Stimulated activated CD4-positive, alpha-beta T cell treated with anti-CD3 and anti-CD28 coated beads, Interleukin-12 subunit alpha, Interleukin-12 subunit beta, amount 100 ng/mL, for 24 hours (primary cell): ENCODE measurements around the gene CEP162.
"Not testable (repeated sequence)": the region's sequence is repeated elsewhere in the genome, so short reads cannot be mapped to it uniquely, and the experiment has no call there.

Source experiments
- DNase-seq, 2 experiments: peaks; one replicate each; pipeline ENCODE4 v3.0.0-alpha.2; 2020; ENCODE audit warnings: low read depth in 2 of 2

CEP162 gene

DNA sequence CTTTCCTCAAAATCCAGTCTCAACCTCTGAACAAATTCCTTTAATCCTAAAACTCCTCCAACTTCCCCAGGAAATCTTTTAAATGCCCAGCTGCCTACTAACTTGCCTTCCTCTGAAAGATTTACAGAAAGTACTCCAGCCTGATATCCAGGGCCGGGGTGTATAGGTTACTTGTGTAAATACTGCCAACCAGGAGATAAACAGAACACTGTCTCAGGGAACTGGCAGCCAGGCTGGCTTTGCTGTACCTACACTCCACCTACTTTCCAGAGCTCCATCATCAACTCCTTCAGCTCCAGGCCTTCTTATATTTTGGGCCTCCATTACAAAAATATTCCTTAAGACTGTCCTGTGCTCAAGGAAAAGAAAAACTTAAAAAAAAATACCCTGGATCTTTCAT is 85.9 kb downstream of the CEP162 start:
- DNase-seq, result no peak

DNA sequence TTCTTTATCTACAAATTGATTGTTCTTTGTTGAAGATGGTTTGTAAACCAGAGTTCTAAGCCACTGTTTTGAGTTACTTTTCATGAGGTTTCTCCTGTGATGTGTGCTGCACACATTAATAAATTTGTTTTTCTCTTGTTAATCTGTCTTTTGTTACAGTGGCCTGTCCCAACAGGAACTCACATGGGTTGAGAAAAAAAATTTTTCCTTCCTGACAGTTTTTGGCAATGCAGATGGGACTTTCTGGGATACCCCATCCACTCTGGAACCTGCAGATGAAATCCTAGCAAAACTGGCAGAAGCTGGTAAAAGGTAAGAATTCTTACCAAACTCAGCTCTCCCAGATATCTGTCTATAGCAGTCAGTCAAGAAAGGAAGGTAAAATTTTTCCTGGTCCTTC is 88.1 kb downstream of the CEP162 start:
- no peak for DNase-seq

DNA sequence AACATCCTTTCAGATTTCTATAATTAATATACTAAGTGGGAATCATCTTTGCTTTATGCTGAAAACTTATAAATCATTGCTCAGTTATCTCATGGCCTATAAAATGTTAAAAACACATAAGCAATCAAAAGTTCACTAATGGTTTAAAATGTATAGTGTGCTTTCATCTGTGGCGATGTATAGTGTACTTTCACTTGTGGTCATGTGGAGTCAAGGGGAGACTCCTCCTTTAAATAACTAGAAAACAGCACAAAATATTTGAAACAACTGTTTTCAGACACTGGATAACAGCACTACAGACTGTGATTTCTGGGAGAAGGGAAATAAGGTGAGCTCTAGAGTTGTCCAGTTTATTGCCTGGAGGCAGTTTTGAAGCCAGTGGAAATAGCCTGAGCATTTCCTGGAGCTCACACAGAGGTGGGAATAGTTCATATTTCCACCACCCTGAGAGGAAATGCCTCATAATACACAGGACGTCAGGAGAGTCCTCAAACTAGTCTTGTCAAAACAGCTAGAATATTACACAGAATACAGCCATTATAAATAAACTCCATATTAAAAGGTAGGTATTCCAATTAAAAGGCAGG is 89.4 kb downstream of the CEP162 start:
- no peak for DNase-seq

DNA sequence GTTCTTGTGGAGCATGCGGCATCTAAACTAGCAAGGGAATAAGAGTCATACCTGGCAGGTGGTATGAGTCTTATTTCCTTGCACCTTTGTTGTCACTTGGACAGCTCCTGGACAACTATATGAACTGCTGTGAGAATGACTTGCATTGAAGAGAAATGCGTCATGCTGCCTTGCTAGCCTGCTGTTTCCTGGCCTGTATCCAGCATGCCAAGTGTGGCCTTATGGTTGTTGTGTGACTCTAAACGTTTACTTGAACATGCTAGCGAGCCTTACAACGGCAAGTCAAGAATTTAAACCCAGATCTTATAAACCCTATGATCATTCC is 90.4 kb downstream of the CEP162 start:
- DNase-seq, result no peak

DNA sequence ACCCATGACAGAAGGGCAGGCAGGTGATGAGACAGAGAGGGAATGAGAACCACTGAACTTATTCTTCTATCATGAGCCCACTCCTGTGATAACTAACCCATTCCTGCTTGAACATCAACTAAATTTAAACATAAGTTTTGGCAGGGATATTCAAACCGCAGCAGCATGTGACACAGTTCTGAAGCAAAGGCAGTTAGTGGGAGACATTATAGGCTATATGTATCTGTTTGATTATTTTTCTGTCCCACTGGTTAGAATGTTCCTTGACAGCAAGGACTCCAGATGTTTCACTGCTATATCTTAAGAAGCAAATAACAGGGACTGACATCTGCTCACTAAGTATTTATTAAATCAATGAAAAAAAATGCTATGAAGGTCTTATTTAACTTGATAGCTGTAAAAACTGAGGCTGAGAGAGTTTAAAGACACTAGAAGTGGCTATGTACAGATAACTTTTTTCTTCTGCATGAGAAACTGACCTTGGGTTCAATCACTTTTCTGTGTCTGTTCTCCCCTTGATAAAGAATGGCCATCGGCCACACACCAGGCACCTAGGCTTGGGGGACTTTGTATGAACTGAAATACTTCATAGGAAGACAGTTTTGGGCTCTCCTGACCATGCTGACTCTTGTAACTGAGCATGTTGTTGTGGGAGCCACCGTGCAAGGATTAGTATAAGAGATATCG is 90.9 kb downstream of the CEP162 start:
- DNase-seq, result no peak

DNA sequence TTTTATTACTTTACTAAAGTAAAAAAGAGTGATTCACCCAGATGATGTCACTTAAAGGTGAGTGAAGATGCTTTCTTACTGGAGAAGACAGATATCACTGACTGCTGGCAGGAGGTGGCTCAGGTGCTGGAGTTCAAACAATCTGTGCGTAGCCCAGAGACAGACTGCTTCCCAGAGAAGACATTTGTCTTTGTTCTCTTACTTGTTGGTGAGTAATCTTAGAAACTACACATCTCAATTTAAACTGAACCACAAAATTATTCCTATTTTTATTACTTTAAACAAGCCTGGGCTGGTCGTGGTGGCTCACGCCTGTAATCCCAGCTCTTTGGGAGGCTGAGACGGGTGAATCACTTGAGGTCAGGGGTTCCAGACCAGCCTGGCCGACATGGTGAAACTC is 92.2 kb downstream of the CEP162 start:
- no peak for DNase-seq

DNA sequence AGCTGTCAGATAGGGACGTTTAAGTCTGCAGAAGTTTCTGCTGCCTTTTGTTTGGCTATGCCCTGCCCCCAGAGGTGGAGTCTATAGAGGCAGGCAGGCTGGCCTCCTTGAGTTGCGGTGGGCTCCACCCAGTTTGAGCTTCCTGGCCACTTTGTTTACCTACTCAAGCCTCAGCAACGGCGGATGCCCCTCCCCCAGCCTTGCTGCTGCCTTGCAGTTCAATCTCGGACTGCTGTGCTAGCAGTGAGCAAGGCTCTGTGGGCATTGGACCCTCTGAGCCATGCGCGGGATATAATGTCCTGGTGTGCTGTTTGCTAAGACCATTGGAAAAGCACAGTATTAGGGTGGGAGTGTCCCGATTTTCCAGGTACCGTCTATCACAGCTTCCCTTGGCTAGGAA is 94.1 kb downstream of the CEP162 start:
- not testable (repeated sequence) for DNase-seq

DNA sequence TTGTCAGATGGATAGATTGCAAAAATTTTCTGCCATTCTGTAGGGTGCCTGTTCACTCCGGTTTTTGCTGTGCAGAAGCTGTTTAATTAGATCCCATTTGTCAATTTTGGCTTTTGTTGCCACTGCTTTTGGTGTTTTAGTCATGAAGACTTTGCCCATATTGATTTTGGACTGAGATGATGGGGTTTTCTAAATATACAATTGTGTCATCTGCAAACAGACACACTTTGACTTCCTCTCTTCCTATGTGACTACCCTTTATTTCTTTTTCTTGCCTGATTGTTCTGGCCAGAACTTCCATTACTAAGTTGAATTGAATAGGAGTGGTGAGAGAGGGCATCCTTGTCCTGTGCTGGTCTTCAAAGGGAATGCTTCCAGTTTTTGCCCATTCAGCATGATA is 97.9 kb downstream of the CEP162 start:
- not testable (repeated sequence) for DNase-seq

DNA sequence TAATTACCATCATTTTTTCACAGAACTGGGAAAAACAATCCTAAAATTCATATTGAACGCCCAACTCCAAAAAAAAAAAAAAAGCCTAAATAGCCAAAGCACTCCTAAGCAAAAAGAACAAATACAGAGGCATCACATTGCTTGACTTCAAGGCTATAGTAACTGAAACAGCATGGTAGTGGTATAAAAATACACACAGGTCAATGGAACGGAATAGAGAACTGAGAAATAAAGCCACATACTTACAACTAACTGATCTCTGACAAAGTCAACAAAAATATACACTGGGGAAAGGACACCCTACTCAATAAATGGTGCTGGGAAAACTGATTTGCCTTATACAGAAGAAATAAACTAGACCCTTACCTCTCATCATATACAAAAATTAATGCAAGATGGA is 104.3 kb downstream of the CEP162 start:
- no peak for DNase-seq

DNA sequence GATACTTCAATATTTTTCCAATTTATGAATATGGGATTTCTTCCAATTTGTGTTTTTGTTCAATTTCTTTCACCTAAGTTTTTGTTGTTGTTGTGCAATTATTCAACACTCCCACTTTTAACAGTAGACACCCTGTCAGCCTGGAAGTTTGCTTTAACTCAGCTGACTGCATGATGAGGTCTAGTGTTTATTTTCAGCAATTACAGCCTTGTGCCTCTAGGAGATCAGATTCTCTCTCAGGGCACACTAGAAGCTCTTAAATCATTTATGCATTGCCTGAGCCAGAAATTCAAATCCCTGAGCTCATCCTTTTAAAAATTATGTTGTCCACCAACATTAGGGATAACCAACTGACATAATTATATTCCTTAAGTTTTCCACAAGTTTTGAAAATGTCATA is 108.2 kb downstream of the CEP162 start:
- no peak for DNase-seq

DNA sequence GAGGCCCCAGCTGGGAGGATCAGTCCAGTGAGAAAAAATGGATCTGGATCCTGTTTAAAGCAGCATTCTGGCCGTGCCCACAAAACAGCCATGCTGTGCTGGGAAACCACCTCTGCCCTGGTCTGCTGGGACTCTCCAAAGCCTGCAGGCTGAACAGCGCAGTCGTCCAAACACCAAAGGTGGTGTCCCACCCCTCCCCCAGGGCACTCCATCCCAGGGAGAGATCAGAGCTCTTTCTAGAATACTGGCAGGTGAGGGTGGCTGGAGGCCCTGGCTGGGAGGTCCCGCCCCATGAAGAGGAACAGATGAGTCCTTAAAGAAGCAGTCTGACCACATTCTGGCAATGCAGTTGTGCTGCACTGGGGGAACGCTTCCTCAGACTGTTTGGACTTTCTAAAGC is 109.3 kb downstream of the CEP162 start:
- DNase-seq, result no peak

DNA sequence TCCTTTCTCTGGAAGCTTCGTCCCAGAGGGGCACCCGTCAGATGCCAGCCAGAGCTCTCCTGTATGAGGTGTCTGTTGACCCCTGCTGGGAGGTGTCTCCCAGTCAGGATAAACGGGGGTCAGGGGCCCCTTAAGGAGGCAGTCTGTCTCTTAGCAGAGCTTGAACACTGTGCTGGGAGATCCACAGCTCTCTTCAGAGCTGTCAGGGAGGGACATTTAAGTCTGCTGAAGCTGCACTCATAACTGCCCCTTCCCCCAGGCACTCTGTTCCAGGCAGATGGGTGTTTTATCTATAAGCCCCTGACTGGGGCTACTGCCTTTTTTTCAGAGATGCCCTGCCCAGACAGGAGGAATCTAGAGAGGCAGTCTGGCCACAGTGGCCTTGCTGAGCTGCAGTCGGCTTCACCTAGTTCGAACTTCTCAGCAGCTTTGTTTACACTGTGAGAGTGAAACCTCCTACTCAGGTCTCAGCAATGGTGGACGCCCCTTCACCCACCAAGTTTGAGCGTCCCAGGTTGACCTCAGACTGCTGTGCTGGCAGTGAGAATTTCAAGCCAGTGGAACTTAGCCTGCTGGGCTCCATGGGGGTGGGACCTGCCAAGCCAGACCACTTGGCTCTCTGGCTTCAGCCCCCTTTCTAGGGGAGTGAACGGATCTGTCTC is 112.4 kb downstream of the CEP162 start:
- not testable (repeated sequence) for DNase-seq

DNA sequence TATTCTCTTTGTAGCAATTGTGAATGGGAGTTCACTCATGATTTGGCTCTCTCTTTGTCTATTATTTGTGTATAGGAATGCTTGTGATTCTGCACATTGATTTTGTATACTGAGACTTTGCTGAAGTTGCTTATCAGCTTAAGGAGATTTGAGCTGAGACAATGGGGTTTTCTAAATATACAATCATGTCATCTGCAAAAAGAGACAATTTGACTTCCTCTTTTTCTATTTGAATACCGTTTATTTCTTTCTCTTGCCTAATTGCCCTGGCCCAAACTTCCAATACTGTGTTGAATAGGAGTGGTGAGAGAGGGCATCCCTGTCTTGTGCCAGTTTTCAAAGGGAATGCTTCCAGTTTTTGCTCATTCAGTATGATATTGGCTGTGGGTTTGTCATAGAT is 116.1 kb downstream of the CEP162 start:
- not testable (repeated sequence) for DNase-seq

DNA sequence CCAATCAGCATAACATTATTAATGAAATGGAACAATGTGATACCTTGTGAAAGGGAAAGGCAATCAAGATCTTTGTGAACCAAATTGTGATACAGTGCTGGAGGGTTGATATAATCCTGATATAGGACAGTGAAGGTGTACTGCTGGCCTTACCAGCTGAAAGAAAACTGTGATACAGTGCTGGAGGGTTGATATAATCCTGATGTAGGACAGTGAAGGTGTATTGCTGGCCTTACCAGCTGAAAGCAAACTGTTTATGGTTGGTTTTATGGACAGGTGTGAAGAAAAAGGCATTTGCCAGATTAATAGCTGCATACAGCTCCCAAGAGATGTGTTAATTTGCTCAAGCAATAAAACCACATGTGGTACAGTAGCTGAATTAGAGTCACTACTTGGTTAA is 119.9 kb downstream of the CEP162 start:
- no peak for DNase-seq

DNA sequence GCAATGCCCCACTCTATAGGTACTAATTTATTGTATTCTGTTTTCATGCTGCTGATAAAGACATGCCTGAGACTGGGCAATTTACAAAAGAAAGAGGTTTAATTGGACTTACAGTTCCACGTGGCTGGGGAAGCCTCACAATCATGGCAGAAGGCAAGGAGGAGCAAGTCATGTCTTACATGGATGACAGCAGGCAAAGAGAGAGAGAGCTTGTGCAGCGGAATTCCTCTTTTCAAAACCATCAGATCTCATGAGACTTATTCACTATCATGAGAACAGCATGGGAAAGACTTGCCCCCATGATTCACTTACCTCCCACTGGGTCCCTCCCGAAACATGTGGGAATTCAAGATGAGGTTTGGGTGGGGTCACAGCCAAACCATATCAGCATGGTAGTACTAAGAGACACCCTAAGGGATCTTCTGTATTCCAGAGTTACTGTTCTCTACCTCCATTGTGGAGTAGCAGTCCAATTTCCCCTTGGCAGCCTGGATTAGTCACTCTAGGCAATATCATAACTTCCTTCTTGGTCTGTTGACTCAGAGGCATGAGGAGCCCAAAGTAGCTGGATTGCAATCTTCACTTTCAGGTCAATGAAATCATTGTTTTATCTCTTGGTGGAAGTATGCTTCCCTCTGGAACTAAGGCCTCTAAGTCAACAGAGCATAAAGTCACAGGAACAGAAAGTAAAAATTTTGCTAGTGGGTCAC is 122.1 kb downstream of the CEP162 start:
- DNase-seq, result not testable (repeated sequence)

DNA sequence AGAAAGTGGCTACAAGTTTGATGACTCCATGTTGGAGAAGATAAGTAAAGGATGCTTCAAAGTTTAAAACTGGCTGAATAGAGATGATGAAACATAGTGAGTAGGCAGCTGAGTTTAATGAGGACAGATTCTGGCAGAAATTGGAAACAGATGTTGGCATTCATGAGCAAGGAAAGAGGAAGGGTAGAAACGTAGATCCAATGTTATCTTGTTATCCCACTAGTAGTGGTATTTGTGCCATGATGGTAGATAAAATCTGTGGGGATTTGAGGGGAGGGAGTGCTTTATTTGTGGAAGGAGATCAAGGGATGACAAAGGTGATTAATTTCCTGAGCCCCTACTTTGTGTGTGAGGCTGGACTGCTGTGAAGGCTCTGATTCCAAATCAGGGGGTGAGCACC is 124.4 kb downstream of the CEP162 start:
- DNase-seq, result no peak

DNA sequence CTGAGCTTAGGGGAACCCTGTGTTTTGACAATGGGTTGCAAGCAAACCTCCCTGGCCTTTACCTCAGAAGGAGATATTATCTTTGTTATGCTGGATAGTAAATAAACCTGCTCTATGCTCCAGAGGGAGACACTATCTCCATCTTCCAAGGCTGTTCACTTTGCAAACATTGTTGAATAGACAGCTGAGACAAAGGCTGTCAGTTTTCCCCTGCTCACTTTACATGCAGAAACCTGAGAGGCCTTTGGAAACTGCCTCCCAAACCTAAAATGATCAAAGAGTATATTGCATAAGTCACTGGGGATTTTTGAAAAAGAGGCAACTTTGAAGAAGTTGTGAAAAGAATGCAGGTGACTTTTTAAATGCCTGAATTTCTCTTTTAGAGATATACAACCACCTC is 132.3 kb downstream of the CEP162 start:
- DNase-seq, result no peak

DNA sequence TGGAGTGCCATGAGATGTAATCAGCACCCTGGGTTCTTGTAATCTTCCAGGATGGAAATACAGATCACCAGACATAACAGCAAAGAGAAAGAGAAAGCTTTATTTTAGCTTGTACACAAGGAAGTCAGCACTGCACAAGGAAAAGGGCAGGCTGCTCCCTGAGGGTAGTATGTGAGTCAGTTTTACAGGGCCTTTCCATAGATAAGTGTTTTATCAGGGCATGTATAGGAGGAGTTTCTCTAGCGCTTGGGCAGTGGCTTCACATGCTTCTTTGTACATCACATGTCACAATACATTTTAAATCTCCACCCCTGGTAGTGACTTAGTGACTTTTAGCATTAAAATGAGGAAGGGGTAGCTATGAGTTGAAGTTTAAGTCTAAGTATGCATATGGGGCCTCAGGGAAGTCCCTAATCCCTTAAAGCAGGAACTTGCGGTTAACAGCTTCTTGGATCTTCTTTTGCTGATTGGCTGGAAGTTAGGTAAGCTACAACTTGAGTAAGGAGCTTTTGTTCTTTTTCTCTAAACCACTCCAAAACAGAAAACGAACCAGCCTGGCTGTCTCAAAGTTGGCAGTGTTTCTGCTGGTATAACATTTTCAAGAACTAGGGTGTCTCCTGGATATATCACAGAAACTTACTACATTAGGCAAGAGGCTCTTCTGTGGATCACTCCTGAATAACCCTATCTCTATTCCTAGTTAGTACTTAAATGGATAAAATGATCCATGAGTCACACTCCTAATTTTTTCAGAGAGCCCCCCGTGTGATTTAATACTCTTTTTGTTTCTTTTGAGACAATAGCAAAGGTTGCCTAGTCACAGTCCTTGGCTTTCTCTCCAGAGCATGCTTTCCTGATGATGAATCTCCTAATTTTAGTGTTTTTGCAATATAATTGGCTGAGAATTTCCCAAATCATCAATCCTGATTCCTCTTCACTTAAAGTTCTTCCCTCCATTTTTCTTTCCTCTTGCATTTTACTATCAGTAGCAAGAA is 133.7 kb downstream of the CEP162 start:
- DNase-seq, result no peak

DNA sequence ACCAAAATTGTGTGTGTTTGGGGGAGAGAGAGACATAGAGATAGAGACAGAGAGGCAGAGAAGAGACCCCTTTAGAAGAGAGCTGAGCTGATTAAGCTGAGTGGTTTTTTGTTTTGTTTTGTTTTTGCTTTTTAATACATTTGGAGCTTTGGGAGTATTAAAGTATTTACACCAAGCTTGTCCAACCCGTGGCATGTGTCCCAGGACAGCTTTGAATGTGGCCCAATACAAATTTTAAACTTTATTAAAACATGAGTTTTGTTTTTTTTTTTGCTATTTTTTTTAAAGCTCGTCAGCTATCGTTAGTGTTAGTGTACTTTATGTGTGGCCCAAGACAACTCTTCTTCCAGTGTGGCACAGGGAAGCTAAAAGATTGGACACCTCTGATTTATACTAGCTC is 137.9 kb downstream of the CEP162 start:
- no peak for DNase-seq

DNA sequence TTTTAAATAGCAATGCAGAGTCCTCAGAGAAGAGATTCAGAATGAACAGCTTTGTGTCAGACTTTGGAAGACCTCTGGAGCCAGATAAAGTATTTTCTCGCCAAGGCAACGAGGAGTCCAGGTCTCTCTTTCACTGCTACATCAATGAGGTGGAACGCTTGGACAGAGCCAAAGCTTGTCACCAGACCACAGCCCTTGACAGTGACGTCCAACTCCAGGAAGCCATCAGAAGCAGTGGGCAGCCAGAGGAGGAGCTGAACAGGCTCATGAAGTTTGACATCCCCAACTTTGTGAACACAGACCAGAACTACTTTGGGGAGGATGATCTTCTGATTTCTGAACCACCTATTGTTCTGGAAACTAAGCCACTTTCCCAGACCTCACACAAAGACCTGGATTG is 138.4 kb downstream of the CEP162 start:
- DNase-seq, result no peak

DNA sequence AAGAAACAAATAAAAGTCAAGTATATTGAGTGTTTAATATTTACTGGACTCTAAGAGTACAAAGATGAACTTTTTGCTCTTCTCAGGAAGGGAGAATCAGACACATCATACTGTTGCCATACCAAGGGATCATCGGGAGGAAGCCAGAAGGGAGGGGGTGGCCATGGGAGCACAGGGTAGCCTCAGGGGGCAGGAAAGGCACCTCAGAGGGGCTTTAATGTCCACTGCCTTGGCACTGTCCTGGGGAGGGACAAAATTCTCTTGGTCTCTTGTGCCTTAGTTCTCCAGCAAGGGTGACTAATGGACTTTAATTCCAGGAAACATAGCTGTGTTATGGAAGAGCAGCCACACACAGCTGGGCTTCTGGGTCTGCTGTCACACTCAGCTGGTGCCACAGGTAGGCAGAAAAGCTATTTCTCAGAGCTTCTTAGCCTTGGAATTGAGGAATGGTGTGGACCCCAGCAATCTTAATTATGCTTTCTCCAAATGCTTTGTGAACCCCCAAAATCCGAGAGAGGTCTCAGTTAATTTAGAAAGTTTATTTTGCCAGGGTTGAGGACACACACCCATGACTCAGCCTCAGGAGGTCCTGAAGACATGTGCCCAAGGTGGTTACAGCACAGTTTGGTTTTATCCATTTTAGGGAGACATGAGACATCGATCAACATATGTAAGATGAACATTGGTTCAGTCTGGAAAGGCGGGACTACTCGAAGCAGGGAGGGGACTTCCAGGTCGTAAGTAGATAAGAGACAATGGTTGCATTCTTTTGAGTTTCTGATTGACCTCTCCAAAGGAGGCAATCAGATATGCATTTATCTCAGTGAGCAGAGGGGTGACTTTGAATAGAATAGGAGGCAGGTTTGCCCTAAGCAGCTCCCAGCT is 140.7 kb downstream of the CEP162 start:
- no peak for DNase-seq
